ELR (cell line): ENCODE data around the gene CDK11B.
A peak's percentile ranks its signal among the peaks of the same experiment; 100 is the strongest.
"Not testable (repeated sequence)": the region's sequence is repeated elsewhere in the genome, so short reads cannot be mapped to it uniquely, and the experiment has no call there.

Experiments
- DNase-seq: peaks from one replicate; pipeline ENCODE4 v3.0.0-alpha.2; 2015; ENCODE audit warnings: low read depth

The CDK11B gene

DNA sequence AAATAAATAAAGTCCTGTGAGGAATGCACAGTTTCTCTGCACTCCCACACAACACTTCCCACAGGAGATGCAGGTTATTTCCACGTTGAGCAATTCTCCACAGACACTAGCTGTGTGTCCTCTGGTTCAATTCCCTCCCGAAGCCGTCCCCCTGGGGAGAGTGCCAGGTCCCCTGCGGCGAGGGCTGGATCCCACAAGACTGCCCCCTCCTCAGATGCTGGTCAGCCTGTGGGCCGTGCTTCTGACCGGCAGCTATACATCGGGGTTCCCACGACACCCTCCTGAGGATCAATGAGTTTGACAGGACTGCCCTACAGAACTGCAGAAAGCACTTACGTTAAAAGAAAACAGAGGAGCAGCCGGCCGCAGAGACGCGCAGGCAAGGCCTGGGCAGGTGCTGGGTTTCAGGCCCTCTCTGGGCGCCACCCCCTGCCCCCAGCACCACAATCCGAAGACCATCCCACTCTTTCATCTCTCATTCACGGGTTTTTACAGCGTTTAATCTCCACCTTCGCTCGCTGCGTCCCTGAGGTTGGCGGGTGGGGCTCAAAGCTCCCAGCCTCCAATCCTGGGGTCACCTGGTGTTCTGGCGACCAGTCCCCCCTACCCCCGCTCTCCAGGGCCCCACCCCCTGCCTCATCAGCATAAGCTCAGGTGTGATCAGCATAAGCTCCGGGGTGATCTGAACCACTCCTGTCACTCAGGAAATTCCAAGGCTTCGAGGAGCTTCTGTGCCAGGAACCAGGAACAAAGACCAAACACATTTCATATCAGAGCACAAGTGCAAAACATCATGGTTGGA lies 24.5 kb upstream of the CDK11B start:
- DNase-seq, result no peak

DNA sequence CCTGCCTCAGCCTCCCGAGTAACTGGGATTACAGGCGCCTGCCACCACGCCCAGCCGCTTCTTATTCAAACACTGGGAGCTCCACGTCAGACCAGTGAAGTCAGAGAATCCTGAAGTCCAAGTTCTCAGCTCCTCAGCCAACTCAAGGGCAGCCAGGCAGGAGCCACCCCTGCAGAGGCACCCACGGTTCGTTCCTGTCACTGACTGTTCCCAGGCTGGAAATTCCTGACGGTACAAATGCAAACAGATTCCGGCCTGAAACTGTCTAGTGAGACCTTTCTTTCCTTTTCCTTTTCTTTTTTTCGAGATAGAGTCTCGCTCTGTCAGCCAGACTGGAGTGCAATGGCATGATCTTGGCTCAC lies 22.1 kb upstream of the CDK11B start:
- DNase-seq, result no peak

DNA sequence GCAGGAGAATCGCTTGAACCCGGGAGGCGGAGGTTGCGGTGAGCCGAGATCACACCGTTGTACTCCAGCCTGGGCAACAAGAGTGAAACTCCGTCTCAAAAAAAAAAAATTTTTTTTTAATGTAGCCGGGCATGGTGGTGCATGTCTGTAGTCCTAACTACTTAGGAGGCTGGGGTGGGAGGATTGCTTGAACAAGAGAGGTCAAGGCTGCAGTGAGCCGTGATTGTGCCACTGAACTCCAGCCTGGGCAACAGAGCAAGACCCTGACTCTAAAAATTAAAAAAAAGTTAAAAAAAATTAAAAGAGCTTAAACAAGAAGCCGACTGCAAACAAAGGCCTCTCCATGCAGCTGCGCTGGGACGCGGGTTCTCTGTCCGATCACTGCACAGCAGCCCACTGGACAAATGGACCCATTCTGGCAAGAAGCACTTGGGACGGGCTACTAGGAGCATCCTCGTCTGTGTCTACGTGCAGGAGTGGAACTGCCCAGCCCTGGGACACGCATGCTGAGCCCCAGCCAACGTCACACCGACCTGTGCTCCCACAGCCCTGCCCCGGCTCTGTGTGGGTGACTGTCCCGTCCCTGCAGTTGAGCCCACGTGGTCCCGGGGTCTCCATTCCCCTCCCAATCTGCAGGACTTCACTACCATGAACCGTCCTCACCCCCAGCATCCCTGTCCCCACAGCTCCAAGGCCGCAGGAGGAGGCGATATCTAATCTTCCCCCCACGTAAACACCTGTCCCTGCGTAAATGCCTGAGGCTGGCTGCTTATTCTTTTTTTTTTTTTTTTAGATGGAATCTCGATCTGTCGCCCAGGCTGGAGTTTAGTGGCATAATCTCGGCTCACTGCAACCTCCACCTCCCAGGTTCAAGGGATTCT lies 21.5 kb upstream of the CDK11B start:
- DNase-seq, result no peak

DNA sequence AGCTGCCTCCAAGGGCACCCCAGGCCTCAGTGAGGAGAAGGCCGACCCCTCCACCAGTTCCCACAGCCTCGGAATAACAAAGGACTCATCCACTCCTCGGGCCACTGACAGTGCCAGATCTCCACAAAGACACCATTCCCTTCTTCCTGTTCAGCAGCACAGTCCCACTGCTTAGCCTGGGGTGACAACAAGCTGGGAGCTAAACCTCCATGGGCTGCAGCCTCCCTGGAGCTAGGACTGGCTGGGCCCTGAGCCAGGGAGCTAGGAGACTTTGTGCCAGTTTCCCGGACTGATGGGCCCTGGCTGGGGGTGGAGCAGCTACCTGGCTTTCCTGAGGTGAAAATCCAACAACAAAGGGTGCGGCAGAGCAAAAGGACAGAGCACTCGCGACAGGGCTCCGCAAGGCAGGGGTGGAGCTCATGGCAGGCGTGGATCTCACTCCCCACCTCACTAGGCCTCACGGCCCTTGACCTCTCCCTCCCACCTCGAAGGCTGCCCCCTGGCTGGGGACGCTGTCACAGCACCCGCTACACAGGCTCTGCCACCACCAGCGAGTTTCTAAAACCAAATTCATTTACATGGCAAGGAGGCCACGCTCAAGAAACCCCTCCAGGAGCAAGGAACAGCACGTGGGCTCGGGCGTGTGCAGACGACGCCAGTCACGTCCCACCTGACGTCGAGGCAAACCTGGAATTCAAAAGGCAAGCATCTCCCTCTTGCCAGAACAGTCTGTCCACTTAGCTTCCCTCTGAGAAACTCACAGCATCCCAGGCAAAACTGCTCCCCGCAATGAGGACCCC lies 20.0 kb upstream of the CDK11B start:
- peak; percentile 10 for DNase-seq

- no peak for DNase-seq
Measured at GRCh38 chr1:1677718-1678580, 19.1 kb upstream of the CDK11B start.

DNA sequence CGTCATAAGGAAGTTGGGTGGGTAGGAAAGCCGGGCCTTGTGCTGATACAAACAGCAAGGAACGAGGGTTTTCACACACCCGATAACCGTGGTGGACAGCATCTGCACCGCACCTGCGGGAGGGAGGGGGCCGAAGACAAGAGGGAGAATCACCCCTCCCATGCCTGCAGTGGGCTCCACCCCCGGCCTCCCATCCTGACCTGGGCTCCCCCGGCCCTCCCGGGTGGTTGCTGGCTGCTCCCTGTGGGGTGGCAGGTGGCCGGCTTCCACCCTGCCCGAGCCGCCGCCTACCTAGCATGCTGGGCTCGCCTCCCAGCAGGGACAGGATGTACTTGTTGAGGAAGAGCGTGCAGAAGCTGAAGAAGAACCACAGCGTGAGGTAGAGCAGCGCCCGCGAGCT lies 17.3 kb upstream of the CDK11B start:
- not testable (repeated sequence) for DNase-seq

- not testable (repeated sequence) for DNase-seq
Measured at GRCh38 chr1:1675218-1675617, 16.4 kb upstream of the CDK11B start.

DNA sequence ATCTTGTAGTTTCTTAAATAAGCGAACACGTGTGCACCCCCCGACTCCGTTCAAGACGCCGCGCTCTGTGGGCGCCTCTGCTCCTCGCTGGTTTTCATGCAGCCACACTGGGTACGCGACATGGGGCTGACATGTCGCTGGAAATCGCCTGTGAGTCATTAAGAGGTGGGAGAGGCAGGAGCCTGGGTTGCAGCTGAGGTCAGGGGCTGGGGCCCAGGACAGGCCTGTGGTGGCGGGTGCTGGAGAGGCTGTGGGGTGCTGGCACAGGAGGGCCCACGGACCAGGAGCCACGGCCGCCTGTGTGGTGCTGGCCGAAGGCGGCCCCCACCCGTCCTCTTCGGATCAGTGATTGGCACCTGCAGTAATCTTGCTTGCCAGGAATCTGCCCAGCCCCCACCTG lies 16.0 kb upstream of the CDK11B start:
- not testable (repeated sequence) for DNase-seq

- DNase-seq, result no peak
Measured at GRCh38 chr1:1672181-1672965, 13.6 kb upstream of the CDK11B start.

DNA sequence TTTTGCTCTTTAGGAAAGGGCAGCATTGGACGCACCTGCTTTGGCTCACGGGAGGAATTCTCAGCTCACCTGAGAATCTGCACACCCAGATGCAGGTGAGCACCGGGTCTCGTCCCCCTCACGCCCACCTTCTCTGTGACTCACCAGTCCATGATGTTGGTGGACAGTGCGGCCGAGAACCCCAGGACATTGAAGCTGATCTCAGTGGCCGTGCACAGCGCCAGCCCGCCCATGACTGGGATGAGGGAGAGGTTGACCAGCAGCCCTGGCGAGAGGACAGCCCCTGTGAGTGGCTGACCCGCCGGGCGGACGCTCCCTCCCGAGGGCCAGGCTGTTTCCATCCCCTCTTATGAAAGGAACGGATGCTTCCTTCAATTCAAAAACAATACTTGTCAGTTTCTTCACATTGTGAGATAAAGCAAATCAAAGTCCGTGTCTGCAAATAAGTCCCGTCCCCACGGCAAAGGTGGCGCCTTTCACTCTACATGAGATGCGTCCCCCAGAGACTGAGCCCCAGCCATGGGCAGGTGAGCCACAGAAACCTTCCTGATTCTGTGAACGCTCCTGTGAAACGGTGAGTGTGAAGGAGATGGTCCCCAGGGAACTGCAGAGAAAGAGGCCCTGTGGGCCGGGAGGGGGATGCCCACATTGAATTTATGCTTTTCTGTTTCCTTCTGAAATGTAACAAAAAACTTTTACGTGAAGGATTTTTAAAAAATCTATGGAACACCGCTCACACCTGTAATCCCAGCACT lies 12.7 kb upstream of the CDK11B start:
- DNase-seq, result no peak

DNA sequence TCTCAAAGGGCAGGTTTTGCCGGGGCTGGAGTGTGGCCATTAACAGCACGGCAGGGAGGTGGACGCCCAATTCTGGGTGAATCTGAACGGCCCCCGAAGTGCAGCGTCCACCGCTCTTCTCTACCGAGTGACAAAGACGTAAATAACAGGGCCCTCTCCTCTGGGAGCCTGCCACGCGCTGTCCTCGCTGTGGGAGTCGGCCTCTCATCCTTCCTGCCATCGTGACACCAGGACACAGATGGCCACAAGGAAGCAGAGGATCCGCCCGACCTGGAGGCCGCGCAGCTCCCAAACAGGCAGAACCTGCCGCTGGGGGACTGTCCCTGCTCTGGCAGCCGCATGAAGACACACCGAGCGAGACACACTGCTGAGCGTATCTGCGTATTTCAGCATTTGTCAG lies 12.1 kb upstream of the CDK11B start:
- DNase-seq, result no peak

DNA sequence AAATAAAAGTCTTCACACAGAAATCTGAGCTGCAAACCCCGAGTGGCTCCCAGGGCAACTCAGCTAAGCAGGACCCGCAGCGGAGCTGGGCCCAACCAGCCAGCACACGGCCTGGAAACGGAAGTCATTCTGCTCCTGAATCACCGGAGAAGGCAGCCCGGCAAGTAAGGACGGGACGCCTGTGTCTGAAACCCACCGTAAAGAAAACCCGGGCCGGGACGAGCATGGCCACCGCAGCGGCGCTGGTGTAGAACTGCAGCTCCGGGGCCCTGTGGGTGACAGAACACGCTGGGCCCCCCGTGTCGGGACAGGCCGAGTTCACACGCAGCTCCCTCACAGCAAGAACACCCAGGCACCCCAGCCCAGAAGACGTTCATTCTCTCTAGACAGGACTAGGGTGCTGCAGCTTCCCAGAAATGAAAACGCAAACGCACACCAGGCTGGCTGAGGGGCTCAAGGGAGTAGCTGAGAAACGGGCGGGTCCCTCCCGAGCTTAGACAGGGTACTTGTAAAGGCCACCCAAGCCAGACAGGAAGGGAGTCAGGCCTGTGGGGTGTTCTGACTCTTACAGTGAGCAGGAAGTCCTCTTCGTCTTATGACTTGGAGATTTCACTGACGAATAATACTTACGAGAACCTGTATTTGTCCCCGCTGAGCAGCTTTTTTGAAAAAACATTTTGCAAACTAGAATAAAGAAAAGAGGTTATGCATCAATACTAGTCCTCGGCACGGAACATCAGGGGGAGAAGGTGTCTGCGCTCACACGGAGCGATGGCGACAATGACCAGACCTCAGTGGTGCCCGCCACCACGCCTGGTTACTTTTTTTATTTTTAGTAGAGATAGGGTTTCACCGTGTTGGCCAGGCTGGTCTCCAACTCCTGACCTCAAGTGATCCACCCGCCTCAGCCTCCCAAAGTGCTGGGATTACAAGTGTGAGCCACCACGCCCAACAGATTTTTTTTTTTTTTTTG lies 10.9 kb upstream of the CDK11B start:
- DNase-seq, result no peak

DNA sequence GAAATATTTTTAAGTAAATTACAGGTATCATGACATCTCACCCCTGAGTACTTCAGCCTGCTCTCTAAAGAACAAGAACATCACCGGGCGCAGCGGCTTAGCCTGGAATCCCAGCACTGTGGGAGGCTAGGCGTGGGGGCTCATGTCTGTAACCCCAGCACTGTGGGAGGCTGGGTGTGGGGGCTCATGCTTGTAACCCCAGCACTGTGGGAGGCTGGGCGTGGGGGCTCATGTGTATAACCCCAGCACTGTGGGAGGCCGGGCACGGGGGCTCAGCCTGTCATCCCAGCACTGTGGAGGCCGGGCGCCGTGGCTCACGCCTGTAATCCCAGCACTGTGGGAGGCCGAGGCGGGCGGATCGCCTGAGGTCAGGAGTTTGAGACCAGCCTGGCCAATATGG lies 7.7 kb upstream of the CDK11B start:
- DNase-seq, result no peak

DNA sequence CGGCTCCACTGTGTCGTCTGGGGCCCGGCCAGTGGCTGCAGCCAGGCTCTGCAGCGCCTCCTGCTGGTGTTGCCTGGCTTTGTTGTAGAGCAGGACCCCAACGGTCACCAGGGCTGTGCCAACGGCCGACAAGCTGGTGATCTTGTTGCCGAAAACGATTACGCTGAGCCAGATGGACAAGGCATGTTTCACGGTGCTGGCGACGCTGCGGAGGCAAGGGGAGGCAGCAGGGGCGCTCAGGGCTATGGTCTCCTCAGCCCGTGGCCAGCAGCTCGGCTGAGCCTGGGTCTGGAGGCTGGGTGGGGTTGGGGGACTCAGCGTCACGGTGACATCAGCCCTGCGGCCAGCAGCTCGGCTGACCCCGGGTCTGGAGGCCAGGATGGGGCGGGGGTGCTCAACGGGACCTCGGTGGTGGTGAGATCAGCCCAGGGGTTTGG lies 7.0 kb upstream of the CDK11B start:
- no peak for DNase-seq

DNA sequence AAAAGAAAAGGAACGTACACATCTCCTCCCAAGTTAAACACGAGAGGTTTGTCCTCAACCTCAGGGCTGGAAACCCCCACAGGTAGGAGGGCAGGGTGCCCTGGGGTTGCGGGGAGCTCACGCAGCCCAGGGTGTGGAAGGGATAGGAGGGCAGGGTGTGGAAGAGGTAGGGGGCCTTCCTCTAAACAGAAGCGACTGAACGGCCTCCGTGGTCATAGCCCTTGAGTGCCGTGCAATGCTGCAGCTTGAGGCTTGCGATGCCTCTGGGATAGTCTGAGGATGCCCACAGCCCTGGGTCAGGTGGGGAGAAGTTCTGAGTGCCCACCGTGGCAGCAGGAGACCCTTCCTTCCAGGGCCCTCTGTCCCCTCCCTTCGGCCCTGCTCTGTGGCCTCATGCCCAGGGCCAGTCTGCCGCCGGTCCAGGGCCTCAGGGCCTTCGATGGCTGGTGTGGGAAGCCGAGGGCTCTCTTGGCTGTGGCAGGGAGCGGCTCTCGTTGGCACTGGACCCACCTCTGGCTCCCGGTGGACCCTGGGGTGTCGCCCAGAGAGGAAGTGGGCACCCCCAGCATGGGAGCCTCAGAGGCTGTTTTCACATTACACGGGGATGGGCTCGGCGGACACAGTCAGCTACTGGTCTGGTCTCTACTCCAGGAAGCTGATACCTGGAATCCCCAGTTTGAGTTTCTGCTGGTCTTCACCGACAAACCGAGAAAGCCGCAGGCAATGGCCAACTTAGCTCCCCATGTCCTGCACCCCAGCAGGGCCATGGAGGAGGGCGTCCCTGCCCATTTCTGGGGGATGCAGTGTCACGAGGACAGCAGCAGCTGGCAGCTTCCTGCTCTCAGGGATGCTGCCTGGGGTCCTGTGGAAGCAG lies 6.4 kb upstream of the CDK11B start:
- DNase-seq, result no peak

GRCh38 chr1:1664318-1664717 lies 5.5 kb upstream of the CDK11B start:
- not testable (repeated sequence) for DNase-seq

GRCh38 chr1:1662830-1663560 lies 4.2 kb upstream of the CDK11B start:
- DNase-seq, result not testable (repeated sequence)
